Psoas muscle (tissue), 8 donors: ENCODE results near the gene MRPL10. TPM values are rescaled to one million over a fixed set of nuclear protein-coding genes. Genes with fewer than 3 reads are reported as not detected.

Experiments used
- ATAC-seq, 4 donors: fragments of 200-7000 bp; cut with Tn5 transposase; one replicate each; pipeline ENCODE4 v1.9.1; 2020; ENCODE audit warnings: moderate library complexity in 3 of 4, mild to moderate bottlenecking in 2 of 4
- DNase-seq, 2 donors: peaks; one replicate each; pipeline ENCODE4 v3.0.0-alpha.2; 2020
- H3K27ac ChIP-seq: fragments of 200-600 bp; one replicate; pipeline ENCODE4 v1.8.0; 2022
- H3K27me3 ChIP-seq, 3 donors: fragments of 200-600 bp in 1 of 3; one replicate each; pipeline versions ENCODE4 v1.6.1 to v1.8.0; 2013 to 2022; ENCODE audit warnings: low read length in 2 of 3, mild to moderate bottlenecking in 2 of 3, moderate library complexity in 1 of 3; ENCODE audit not compliant: insufficient read depth in 3 of 3
- H3K36me3 ChIP-seq, 2 donors: fragments of 200-600 bp in 1 of 2; one replicate each; pipeline versions ENCODE4 v1.6.1 to v1.8.0; 2013 to 2022; ENCODE audit warnings: low read depth in 1 of 2, mild to moderate bottlenecking in 1 of 2, moderate library complexity in 1 of 2; ENCODE audit not compliant: insufficient read depth in 1 of 2
- H3K4me1 ChIP-seq: fragments of 200-600 bp; one replicate; pipeline ENCODE4 v1.8.0; 2022
- H3K4me3 ChIP-seq: fragments of 200-600 bp; one replicate; pipeline ENCODE4 v1.8.0; 2022; ENCODE audit warnings: mild to moderate bottlenecking
- H3K9me3 ChIP-seq: fragments of 200-600 bp; one replicate; pipeline ENCODE4 v1.8.0; 2022
- CTCF ChIP-seq: fragments of 200-600 bp; IDR thresholded peaks from one replicate; pipeline ENCODE4 v1.8.0; 2022; ENCODE audit warnings: antibody characterized with exemption
- WGBS, 3 donors: extraction: QIAGEN DNeasy Blood & Tissue Kit; methylation state at CpG; one replicate each; pipeline versions ENCODE4 v1.1.6 to v1.1.7; 2013; 5-methylcytosine and 5-hydroxymethylcytosine counted together
- intact Hi-C, 2 donors: fragments of 100-400 bp; cut with DNase I; formaldehyde crosslinking; loops; one replicate each; pipeline versions ENCODE4 v1.11.0 to v1.14.2; 2022
- polyA plus RNA-seq, 3 donors: library from polyadenylated mRNA; stranded (reverse); fragments of 200-250 nt; gene quantifications; one replicate each; pipeline ENCODE4 v1.2.3, GENCODE V29; 2013
- total RNA-seq, 4 donors: library from RNA; stranded (reverse); fragmentation: NEBNext Ultra II Directional in 2 of 4; extraction: Animal tissue kit (Norgen Biotek cat#: 25700) in 2 of 4; gene quantifications; one replicate each; pipeline versions ENCODE4 v1.2.1 to v1.2.4, GENCODE V29; 2021 to 2023
- donor health status: healthy with polysubstance abuse.
- donor health status: DM: no; HTN: no; CAD: no; lungs with moderate emphysema.
- donor health status: Bipolar disorder and iron deficiency.
- donor health status: healthy.
- donor health status: DM: yes; HTN: yes; CAD: no.
- donor health status: DM: no; HTN: no; CAD: no.
- donor health status: DM: no; HTN: no; CAD: no.
- donor health status: DM: yes; HTN: yes; CAD: no.

Gene MRPL10
- total and polyA plus RNA-seq, 7 donors, result 37.8 to 78.6 (median 47.0) TPM

- TF ChIP-seq CTCF, result no peak
- intact Hi-C loops, result loop anchor here in 1 of 2 donors (5.0 to 10.0 kb wide), 2 partner anchors 111 to 143 kb away; no protein-coding TSS in a partner anchor
- DNase-seq, result no peak
Measured at GRCh38 chr17:47808036-47808829, 23.1 kb downstream of the MRPL10 start.

GRCh38 chr17:47807421-47807820, 23.9 kb downstream of the MRPL10 start:
- H3K36me3 ChIP-seq, result peaks cover 0 to 52% of the 10 kb centered on the region in 2 donors
- no peak for DNase-seq
- H3K4me3 ChIP-seq, result no peak overlapping the region
- no peaks in the 10 kb centered on the region for H3K9me3 ChIP-seq
- ATAC-seq, result no peak
- intact Hi-C loops, result loop anchor here in 1 of 2 donors (5.0 to 10.0 kb wide), 2 partner anchors 110 to 143 kb away; no protein-coding TSS in a partner anchor
- WGBS, 3 donors, result 79 to 87% (median 85%) methylated on average over 10 to 11 of the region's 11 CpGs
- H3K27ac ChIP-seq, result peak overlapping the region; percentile 92
- H3K4me1 ChIP-seq, result peaks cover 45% of the 10 kb centered on the region
- no peak for TF ChIP-seq CTCF
- no peaks in the 10 kb centered on the region for H3K27me3 ChIP-seq

More at GRCh38 chr17:47808036-47808829, 23.1 kb downstream of the MRPL10 start:
- Histone ChIP-seq H3K4me3 (no peak overlapping the region), H3K36me3 (peaks cover 0 to 60% of the 10 kb centered on the region in 2 donors), H3K4me1 (peaks cover 48% of the 10 kb centered on the region), H3K27ac (peak overlapping the region; percentile 92), H3K9me3 (no peaks in the 10 kb centered on the region), H3K27me3 (no peaks in the 10 kb centered on the region)
- ATAC-seq, result no peak
- 86 to 92% (median 87%) methylated on average over 18 to 20 of the region's 20 CpGs for WGBS, 3 donors

- 28 to 88% (median 31%) methylated on average over 9 of the region's 9 CpGs for WGBS, 3 donors
Measured at GRCh38 chr17:47806913-47807255, 24.5 kb downstream of the MRPL10 start.

DNA sequence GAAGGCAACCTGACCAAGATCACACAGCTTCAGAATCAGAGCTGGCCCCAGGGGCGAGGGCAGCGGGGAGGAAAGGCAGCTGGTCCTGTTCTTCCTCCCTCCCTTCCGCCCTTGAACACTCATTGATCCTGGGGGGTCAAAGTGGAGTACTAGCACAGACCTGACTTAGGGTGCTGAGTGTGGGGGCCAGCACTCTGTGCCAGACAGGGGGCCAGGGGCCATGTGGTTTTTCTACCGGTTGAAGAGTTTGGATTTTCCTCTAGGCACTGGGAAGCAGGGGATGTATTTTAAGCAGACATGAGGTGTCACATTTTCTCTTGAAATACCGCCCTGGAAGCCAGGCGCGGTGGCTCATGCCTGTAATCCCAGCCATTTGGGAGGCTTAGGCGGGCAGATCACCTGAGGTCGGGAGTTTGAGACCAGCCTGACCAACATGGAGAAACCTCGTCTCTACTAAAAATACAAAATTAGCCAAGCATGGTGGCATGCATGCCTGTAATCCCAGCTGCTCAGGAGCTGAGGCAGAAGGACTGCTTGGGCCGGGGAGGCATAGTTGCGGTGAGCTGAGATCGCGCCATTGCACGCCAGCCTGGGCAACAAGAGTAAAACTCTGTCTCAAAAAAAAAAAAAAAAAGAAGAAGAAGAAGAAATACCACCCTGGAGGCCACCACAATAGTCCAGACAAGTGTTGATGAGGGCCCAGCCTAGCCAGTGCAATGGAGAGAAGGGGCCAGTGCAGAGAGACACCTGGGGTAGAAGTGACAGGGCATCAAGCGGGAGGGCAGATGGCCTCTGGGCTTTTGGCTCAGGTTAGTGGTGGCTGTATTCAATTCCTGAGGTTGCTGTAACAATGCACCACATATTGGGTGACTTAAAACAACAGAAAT, 25.1 kb downstream of the MRPL10 start:
- WGBS, 3 donors, result 30 to 61% (median 39%) methylated on average over 16 of the region's 16 CpGs
- peak; percentile 70 to 78 (median 74) for ATAC-seq
- peak overlapping the region; percentile 92 for H3K27ac ChIP-seq

More at GRCh38 chr17:47806913-47807255, 24.5 kb downstream of the MRPL10 start:
- H3K36me3 ChIP-seq, result peaks cover 0 to 48% of the 10 kb centered on the region in 2 donors
- no peaks in the 10 kb centered on the region for H3K27me3 ChIP-seq
- DNase-seq, result no peak
- peaks cover 45% of the 10 kb centered on the region for H3K4me1 ChIP-seq
- no peaks in the 10 kb centered on the region for H3K9me3 ChIP-seq
- peak overlapping the region; percentile 92 for H3K27ac ChIP-seq
- intact Hi-C loops, result loop anchor here in 1 of 2 donors (5.0 to 10.0 kb wide), 2 partner anchors 110 to 142 kb away; no protein-coding TSS in a partner anchor
- no peak overlapping the region for H3K4me3 ChIP-seq
- peak in 2 of 4 donors; percentile 2 to 14 for ATAC-seq
- no peak for TF ChIP-seq CTCF

More for the DNA sequence above, 25.1 kb downstream of the MRPL10 start:
- Histone ChIP-seq H3K27me3 (no peaks in the 10 kb centered on the region), H3K9me3 (no peaks in the 10 kb centered on the region), H3K4me3 (no peak overlapping the region), H3K4me1 (peaks cover 43% of the 10 kb centered on the region), H3K36me3 (peaks cover 0 to 44% of the 10 kb centered on the region in 2 donors)
- intact Hi-C loops, result loop anchor here in 1 of 2 donors (5.0 to 10.0 kb wide), 2 partner anchors 109 to 141 kb away; no protein-coding TSS in a partner anchor
- TF ChIP-seq CTCF, result no peak
- peak in 1 of 2 donors; percentile 76 for DNase-seq
